ENCODE results near the gene DENND4A. TPM values are rescaled to one million over a fixed set of nuclear protein-coding genes. Genes with fewer than 3 reads are reported as not detected.

The DENND4A gene
- total RNA-seq, 3 donors from 2014 or later (not counting 1 experiment from before 2014, with no cell fraction given), result 65.8 to 84.6 (median 66.1) TPM

GRCh38 chr15:65650312-65651041 lies 141.6 kb downstream of the DENND4A start:
- Histone ChIP-seq H3K4me3 (ENCODE audit: low read length) (no peak overlapping the region), H3K9me3 (ENCODE audit: control insufficient read depth, insufficient read depth, low read length) (no peaks in the 10 kb centered on the region), H3K36me3 (ENCODE audit: control insufficient read depth, insufficient read depth, low read length) (peaks cover 26% of the 10 kb centered on the region), H3K27me3 (ENCODE audit: control insufficient read depth, insufficient read depth, low read length) (no peaks in the 10 kb centered on the region), H3K4me1 (ENCODE audit: control insufficient read depth, insufficient read depth, low read length) (no peaks in the 10 kb centered on the region), H3K27ac (ENCODE audit: low read length) (no peak overlapping the region)
- peaks cover 0 to 6% of the 10 kb centered on the region in 2 donors for H3K4me1 Mint-ChIP-seq
- H3K9me3 Mint-ChIP-seq, result no peaks in the 10 kb centered on the region
- no peak overlapping the region for H3K4me3 Mint-ChIP-seq
- peak overlapping the region; percentile 13 to 47 for H3K27ac Mint-ChIP-seq
- intact Hi-C loops (cut with micrococcal nuclease), result no loop called here
- ATAC-seq, result no peak
- no peaks in the 10 kb centered on the region for H3K36me3 Mint-ChIP-seq
- TF ChIP-seq CTCF (IDR thresholded peaks at IDR 0.05), result no peak
- 90% methylated on average over 12 of the region's 12 CpGs for WGBS (ENCODE audit: insufficient coverage)
- H3K27me3 Mint-ChIP-seq (ENCODE audit: low read depth in 2 of 2), result no peaks in the 10 kb centered on the region
- no peak for DNase-seq

GRCh38 chr15:65646486-65646885 lies 145.6 kb downstream of the DENND4A start:
- Histone ChIP-seq H3K27me3 (ENCODE audit: control insufficient read depth, insufficient read depth, low read length) (no peaks in the 10 kb centered on the region), H3K9me3 (ENCODE audit: control insufficient read depth, insufficient read depth, low read length) (no peaks in the 10 kb centered on the region), H3K36me3 (ENCODE audit: control insufficient read depth, insufficient read depth, low read length) (peaks cover 4% of the 10 kb centered on the region), H3K4me3 (ENCODE audit: low read length) (no peak overlapping the region), H3K4me1 (ENCODE audit: control insufficient read depth, insufficient read depth, low read length) (no peaks in the 10 kb centered on the region), H3K27ac (ENCODE audit: low read length) (no peak overlapping the region)
- no peaks in the 10 kb centered on the region for H3K36me3 Mint-ChIP-seq
- ATAC-seq (no peak), DNase-seq (no peak)
- no peak overlapping the region for H3K4me3 Mint-ChIP-seq
- peaks cover 0 to 6% of the 10 kb centered on the region in 2 donors for H3K4me1 Mint-ChIP-seq
- TF ChIP-seq CTCF (IDR thresholded peaks at IDR 0.05), result no peak
- 100% methylated on average over 4 of the region's 4 CpGs for WGBS (ENCODE audit: insufficient coverage)
- H3K9me3 Mint-ChIP-seq, result no peaks in the 10 kb centered on the region
- H3K27ac Mint-ChIP-seq, result no peak overlapping the region
- intact Hi-C loops (cut with micrococcal nuclease), result no loop called here
- no peaks in the 10 kb centered on the region for H3K27me3 Mint-ChIP-seq (ENCODE audit: low read depth in 2 of 2)

- Histone ChIP-seq H3K27me3 (ENCODE audit: control insufficient read depth, insufficient read depth, low read length) (no peaks in the 10 kb centered on the region), H3K9me3 (ENCODE audit: control insufficient read depth, insufficient read depth, low read length) (no peaks in the 10 kb centered on the region), H3K36me3 (ENCODE audit: control insufficient read depth, insufficient read depth, low read length) (no peaks in the 10 kb centered on the region), H3K4me1 (ENCODE audit: control insufficient read depth, insufficient read depth, low read length) (no peaks in the 10 kb centered on the region), H3K27ac (ENCODE audit: low read length) (no peak overlapping the region), H3K4me3 (ENCODE audit: low read length) (no peak overlapping the region)
- 100% methylated on average over 3 of the region's 4 CpGs for WGBS (ENCODE audit: insufficient coverage)
- Mint-ChIP-seq H3K27ac (no peak overlapping the region), H3K9me3 (no peaks in the 10 kb centered on the region), H3K27me3 (ENCODE audit: low read depth in 2 of 2) (no peaks in the 10 kb centered on the region), H3K4me3 (no peak overlapping the region), H3K4me1 (peaks cover 0 to 4% of the 10 kb centered on the region in 2 donors), H3K36me3 (no peaks in the 10 kb centered on the region)
- no peak for TF ChIP-seq CTCF (IDR thresholded peaks at IDR 0.05)
- intact Hi-C loops (cut with micrococcal nuclease), result no loop called here
- ATAC-seq, result no peak
- no peak for DNase-seq
Measured at GRCh38 chr15:65645392-65645791, 146.7 kb downstream of the DENND4A start.

GRCh38 chr15:65644282-65644681 lies 147.8 kb downstream of the DENND4A start:
- no peaks in the 10 kb centered on the region for H3K9me3 ChIP-seq (ENCODE audit: control insufficient read depth, insufficient read depth, low read length)
- Mint-ChIP-seq H3K4me1 (no peaks in the 10 kb centered on the region), H3K9me3 (no peaks in the 10 kb centered on the region), H3K4me3 (no peak overlapping the region), H3K27ac (peak overlapping the region in 1 of 2 donors; percentile 4), H3K36me3 (no peaks in the 10 kb centered on the region), H3K27me3 (ENCODE audit: low read depth in 2 of 2) (no peaks in the 10 kb centered on the region)
- WGBS (ENCODE audit: insufficient coverage), result 88% methylated on average over 4 of the region's 4 CpGs
- no peaks in the 10 kb centered on the region for H3K4me1 ChIP-seq (ENCODE audit: control insufficient read depth, insufficient read depth, low read length)
- no peak overlapping the region for H3K4me3 ChIP-seq (ENCODE audit: low read length)
- ATAC-seq (no peak), DNase-seq (no peak)
- TF ChIP-seq CTCF (IDR thresholded peaks at IDR 0.05), result no peak
- no peaks in the 10 kb centered on the region for H3K36me3 ChIP-seq (ENCODE audit: control insufficient read depth, insufficient read depth, low read length)
- no peak overlapping the region for H3K27ac ChIP-seq (ENCODE audit: low read length)
- H3K27me3 ChIP-seq (ENCODE audit: control insufficient read depth, insufficient read depth, low read length), result no peaks in the 10 kb centered on the region
- intact Hi-C loops (cut with micrococcal nuclease), result no loop called here
